Measurements from ENCODE around the gene TRIO.

Gene TRIO

GRCh38 chr5:14321936-14322335, 178.8 kb downstream of the TRIO start:
- no peaks in the 10 kb centered on the region for H3K4me1 ChIP-seq (ENCODE audit: control insufficient read depth, low read length)
- H3K79me2 ChIP-seq (ENCODE audit: control insufficient read depth, low read length) = no peaks in the 10 kb centered on the region
- no peaks in the 10 kb centered on the region for H3K27me3 ChIP-seq (ENCODE audit: control insufficient read depth, low read length)
- H3K36me3 ChIP-seq (ENCODE audit: control insufficient read depth, low read length) = peaks cover 3% of the 10 kb centered on the region
- TF ChIP-seq EZH2phosphoT487 (IDR thresholded peaks at IDR 0.05; ENCODE audit: borderline replicate concordance, low read length) = no peak
- no peak for TF ChIP-seq CTCF (IDR thresholded peaks at IDR 0.05; ENCODE audit: low read depth, low read length, poor library complexity, severe bottlenecking)
- no peaks in the 10 kb centered on the region for H3F3A ChIP-seq (ENCODE audit: control insufficient read depth, insufficient read depth)
- no peak overlapping the region for H3K4me3 ChIP-seq (ENCODE audit: low read length)
- no peaks in the 10 kb centered on the region for H3K9me3 ChIP-seq (ENCODE audit: control insufficient read depth, insufficient read depth, low read length)
- no peak overlapping the region for H3K27ac ChIP-seq (ENCODE audit: low read depth, low read length)
- no peaks in the 10 kb centered on the region for H4K20me1 ChIP-seq (ENCODE audit: control insufficient read depth, insufficient read depth, low read depth, low read length)
- no peak overlapping the region for H3K4me2 ChIP-seq (ENCODE audit: low read length)
- H3K9me2 ChIP-seq (replicated peaks; ENCODE audit: control insufficient read depth, low read length) = no peaks in the 10 kb centered on the region

GRCh38 chr5:14322437-14323187, 179.5 kb downstream of the TRIO start:
- H4K20me1 ChIP-seq (ENCODE audit: control insufficient read depth, insufficient read depth, low read depth, low read length) = no peaks in the 10 kb centered on the region
- no peaks in the 10 kb centered on the region; the same call in 1 of the 2 replicates for H3K36me3 ChIP-seq (ENCODE audit: control insufficient read depth, low read length)
- H3K79me2 ChIP-seq (ENCODE audit: control insufficient read depth, low read length) = no peaks in the 10 kb centered on the region
- no peak overlapping the region for H3K4me2 ChIP-seq (ENCODE audit: low read length)
- H3K4me3 ChIP-seq (ENCODE audit: low read length) = no peak overlapping the region
- H3K9me3 ChIP-seq (ENCODE audit: control insufficient read depth, insufficient read depth, low read length) = no peaks in the 10 kb centered on the region
- no peak overlapping the region for H3K27ac ChIP-seq (ENCODE audit: low read depth, low read length)
- no peaks in the 10 kb centered on the region for H3K9me2 ChIP-seq (replicated peaks; ENCODE audit: control insufficient read depth, low read length)
- no peaks in the 10 kb centered on the region for H3K27me3 ChIP-seq (ENCODE audit: control insufficient read depth, low read length)
- H3K4me1 ChIP-seq (ENCODE audit: control insufficient read depth, low read length) = no peaks in the 10 kb centered on the region
- no peaks in the 10 kb centered on the region for H3F3A ChIP-seq (ENCODE audit: control insufficient read depth, insufficient read depth)
- TF ChIP-seq EZH2phosphoT487 (IDR thresholded peaks at IDR 0.05; ENCODE audit: borderline replicate concordance, low read length) (no peak), CTCF (IDR thresholded peaks at IDR 0.05; ENCODE audit: low read depth, low read length, poor library complexity, severe bottlenecking) (no peak)

- Histone ChIP-seq H3K79me2 (ENCODE audit: control insufficient read depth, low read length) (no peaks in the 10 kb centered on the region), H4K20me1 (ENCODE audit: control insufficient read depth, insufficient read depth, low read depth, low read length) (no peaks in the 10 kb centered on the region), H3K36me3 (ENCODE audit: control insufficient read depth, low read length) (no peaks in the 10 kb centered on the region; the same call in 1 of the 2 replicates), H3K27ac (ENCODE audit: low read depth, low read length) (no peak overlapping the region), H3K4me3 (ENCODE audit: low read length) (no peak overlapping the region), H3K4me1 (ENCODE audit: control insufficient read depth, low read length) (no peaks in the 10 kb centered on the region), H3K9me2 (replicated peaks; ENCODE audit: control insufficient read depth, low read length) (no peaks in the 10 kb centered on the region), H3F3A (ENCODE audit: control insufficient read depth, insufficient read depth) (no peaks in the 10 kb centered on the region), H3K9me3 (ENCODE audit: control insufficient read depth, insufficient read depth, low read length) (no peaks in the 10 kb centered on the region), H3K4me2 (ENCODE audit: low read length) (no peak overlapping the region), H3K27me3 (ENCODE audit: control insufficient read depth, low read length) (no peaks in the 10 kb centered on the region)
- TF ChIP-seq EZH2phosphoT487 (IDR thresholded peaks at IDR 0.05; ENCODE audit: borderline replicate concordance, low read length) (no peak), CTCF (IDR thresholded peaks at IDR 0.05; ENCODE audit: low read depth, low read length, poor library complexity, severe bottlenecking) (no peak)
Measured at GRCh38 chr5:14323466-14323865, 180.3 kb downstream of the TRIO start.
